Lung (tissue), 12 donors: ENCODE measurements around the gene RIMKLB. TPM values are rescaled to one million over a fixed set of nuclear protein-coding genes. Genes with fewer than 3 reads are reported as not detected.

Experiments
- ATAC-seq: fragments of 200-7000 bp; cut with Tn5 transposase; one replicate; pipeline ENCODE4 v1.9.1; 2020; ENCODE audit warnings: moderate number of reproducible peaks; ENCODE audit not compliant: insufficient read depth, low FRiP score
- DNase-seq, 3 donors: peaks; one replicate each; pipeline ENCODE4 v3.0.0-alpha.2; 2013 to 2017
- H3K27ac ChIP-seq, 2 donors: one replicate each; pipeline ENCODE4 v1.5.1; 2013; ENCODE audit warnings: mild to moderate bottlenecking in 2 of 2, moderate library complexity in 2 of 2, control low read depth in 1 of 2, inconsistent platforms in 1 of 2, low read depth in 1 of 2, low read length in 1 of 2
- H3K27me3 ChIP-seq, 3 donors: one replicate each; pipeline ENCODE4 v1.5.1; 2013; ENCODE audit warnings: low read length in 2 of 3; ENCODE audit not compliant: control insufficient read depth in 3 of 3, insufficient read depth in 3 of 3
- H3K36me3 ChIP-seq, 4 donors: one replicate each; pipeline ENCODE4 v1.5.1; 2013; ENCODE audit warnings: low read length in 4 of 4, mild to moderate bottlenecking in 1 of 4, moderate library complexity in 1 of 4; ENCODE audit not compliant: control insufficient read depth in 4 of 4, insufficient read depth in 4 of 4
- H3K4me1 ChIP-seq, 5 donors: one replicate each; pipeline ENCODE4 v1.5.1; 2013; ENCODE audit warnings: low read length in 5 of 5, mild to moderate bottlenecking in 2 of 5, moderate library complexity in 1 of 5; ENCODE audit not compliant: control insufficient read depth in 5 of 5, insufficient read depth in 5 of 5
- H3K4me3 ChIP-seq: one replicate; pipeline ENCODE4 v1.5.1; 2013; ENCODE audit warnings: mild to moderate bottlenecking, control low read depth, moderate library complexity
- H3K9ac ChIP-seq, 2 donors: one replicate each; pipeline ENCODE4 v1.5.1; 2013; ENCODE audit warnings: low read length in 2 of 2, control low read depth in 1 of 2; ENCODE audit not compliant: insufficient read depth in 1 of 2
- H3K9me3 ChIP-seq, 4 donors: one replicate each; pipeline ENCODE4 v1.5.1; 2013; ENCODE audit warnings: low read length in 3 of 4, mild to moderate bottlenecking in 1 of 4, moderate library complexity in 1 of 4; ENCODE audit not compliant: control insufficient read depth in 4 of 4, insufficient read depth in 3 of 4
- WGBS, 2 donors: extraction: QIAGEN DNeasy Blood & Tissue Kit; methylation state at CpG; one replicate each; pipeline ENCODE4 v1.1.7; 2013; 5-methylcytosine and 5-hydroxymethylcytosine counted together
- polyA plus RNA-seq, 2 donors: library from polyadenylated mRNA; stranded (reverse); fragments of 200-250 nt; gene quantifications; one replicate each; pipeline ENCODE4 v1.2.1, GENCODE V29; 2013
- total RNA-seq, 2 donors: library from RNA; depleted of rRNA in 1 of 2; stranded (reverse); fragments of >200 nt in 1 of 2; gene quantifications; one replicate each; pipeline ENCODE4 v1.2.1, GENCODE V29; 2014 to 2021
- TF ChIP-seq, protein P1 (sequence below): IDR thresholded peaks from 2 replicates; pipeline ENCODE4 v1.5.1; 2012; ENCODE audit warnings: mild to moderate bottlenecking; ENCODE audit errors: control extremely low read depth, extremely low read depth
- donor health status: control.
- donor health status: control.
- donor health status: Bipolar disorder and iron deficiency.
- donor health status: healthy.
- donor health status: DM: yes; HTN: yes; CAD: no.

Gene RIMKLB
- total and polyA plus RNA-seq, 4 donors: 19.9 to 95.1 (median 35.7) TPM

DNA sequence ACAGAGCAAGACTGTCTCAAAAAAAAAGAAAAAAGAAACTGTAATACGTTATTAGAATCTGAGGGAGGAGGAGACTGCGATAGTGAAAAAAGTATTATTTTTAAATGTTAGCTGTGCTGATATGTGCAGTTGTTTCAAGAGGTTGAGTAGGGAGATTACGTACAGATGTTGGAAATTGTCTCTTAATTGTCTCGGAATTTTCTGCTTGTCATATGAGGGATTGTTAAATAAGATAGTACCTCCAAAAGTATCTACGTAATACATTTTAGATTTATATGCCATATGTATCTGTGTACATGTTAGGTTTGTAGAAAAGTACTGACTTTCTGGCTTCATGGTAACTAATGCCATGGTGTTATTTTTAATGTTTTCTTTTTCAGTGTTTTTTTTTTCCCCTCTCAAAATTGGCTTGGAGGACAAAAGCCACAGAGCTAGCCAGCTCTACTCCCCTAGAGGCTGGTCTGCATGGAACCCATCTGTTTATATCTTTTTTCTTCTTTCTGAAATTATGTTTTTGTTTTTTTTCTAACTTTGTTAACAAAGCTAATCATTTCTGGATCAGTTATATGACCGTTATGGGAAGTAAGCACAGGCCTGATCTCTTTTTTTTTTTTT, 3.4 kb downstream of the RIMKLB start:
- WGBS, 2 donors: 84% methylated on average over 6 of the region's 6 CpGs
- Histone ChIP-seq H3K4me3 (no peak overlapping the region), H3K27me3 (no peaks in the 10 kb centered on the region), H3K27ac (no peak overlapping the region), H3K9me3 (no peaks in the 10 kb centered on the region), H3K36me3 (no peaks in the 10 kb centered on the region), H3K4me1 (peaks cover 0 to 39% (median 3%) of the 10 kb centered on the region in 5 donors), H3K9ac (peak overlapping the region in 1 of 2 donors; percentile 23)
- TF ChIP-seq, protein P1, sequence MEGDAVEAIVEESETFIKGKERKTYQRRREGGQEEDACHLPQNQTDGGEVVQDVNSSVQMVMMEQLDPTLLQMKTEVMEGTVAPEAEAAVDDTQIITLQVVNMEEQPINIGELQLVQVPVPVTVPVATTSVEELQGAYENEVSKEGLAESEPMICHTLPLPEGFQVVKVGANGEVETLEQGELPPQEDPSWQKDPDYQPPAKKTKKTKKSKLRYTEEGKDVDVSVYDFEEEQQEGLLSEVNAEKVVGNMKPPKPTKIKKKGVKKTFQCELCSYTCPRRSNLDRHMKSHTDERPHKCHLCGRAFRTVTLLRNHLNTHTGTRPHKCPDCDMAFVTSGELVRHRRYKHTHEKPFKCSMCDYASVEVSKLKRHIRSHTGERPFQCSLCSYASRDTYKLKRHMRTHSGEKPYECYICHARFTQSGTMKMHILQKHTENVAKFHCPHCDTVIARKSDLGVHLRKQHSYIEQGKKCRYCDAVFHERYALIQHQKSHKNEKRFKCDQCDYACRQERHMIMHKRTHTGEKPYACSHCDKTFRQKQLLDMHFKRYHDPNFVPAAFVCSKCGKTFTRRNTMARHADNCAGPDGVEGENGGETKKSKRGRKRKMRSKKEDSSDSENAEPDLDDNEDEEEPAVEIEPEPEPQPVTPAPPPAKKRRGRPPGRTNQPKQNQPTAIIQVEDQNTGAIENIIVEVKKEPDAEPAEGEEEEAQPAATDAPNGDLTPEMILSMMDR: no peak
- DNase-seq (peak in 2 of 3 donors; percentile 57 to 66), ATAC-seq (no peak)

DNA sequence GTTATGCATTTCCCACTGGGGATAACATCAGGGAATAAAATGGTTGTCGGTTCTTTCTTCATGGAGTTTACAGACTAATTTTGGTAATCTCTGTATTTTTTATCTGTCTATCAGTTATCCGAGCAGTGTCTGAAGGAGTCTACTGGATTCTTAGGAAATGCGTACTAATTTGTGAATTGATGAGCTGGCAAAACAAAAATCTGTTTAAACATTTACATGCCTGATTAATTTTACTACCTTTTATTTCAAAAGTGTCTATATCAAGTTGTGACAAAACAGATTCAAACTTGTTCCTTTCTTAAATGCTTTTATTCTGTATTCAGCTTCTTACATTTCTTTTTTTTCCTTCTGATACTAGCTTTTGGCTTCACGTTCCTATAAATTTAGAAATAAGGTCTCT, 4.4 kb downstream of the RIMKLB start:
- no peaks in the 10 kb centered on the region for H3K36me3 ChIP-seq
- no peak overlapping the region for H3K27ac ChIP-seq
- peaks cover 0 to 31% (median 3%) of the 10 kb centered on the region in 5 donors for H3K4me1 ChIP-seq
- ATAC-seq (no peak), DNase-seq (no peak)
- TF ChIP-seq, protein P1: no peak
- H3K4me3 ChIP-seq: no peak overlapping the region
- H3K9ac ChIP-seq: no peak overlapping the region
- no peaks in the 10 kb centered on the region for H3K9me3 ChIP-seq
- WGBS, 2 donors: 86 to 93% methylated on average over 4 of the region's 4 CpGs
- H3K27me3 ChIP-seq: no peaks in the 10 kb centered on the region

DNA sequence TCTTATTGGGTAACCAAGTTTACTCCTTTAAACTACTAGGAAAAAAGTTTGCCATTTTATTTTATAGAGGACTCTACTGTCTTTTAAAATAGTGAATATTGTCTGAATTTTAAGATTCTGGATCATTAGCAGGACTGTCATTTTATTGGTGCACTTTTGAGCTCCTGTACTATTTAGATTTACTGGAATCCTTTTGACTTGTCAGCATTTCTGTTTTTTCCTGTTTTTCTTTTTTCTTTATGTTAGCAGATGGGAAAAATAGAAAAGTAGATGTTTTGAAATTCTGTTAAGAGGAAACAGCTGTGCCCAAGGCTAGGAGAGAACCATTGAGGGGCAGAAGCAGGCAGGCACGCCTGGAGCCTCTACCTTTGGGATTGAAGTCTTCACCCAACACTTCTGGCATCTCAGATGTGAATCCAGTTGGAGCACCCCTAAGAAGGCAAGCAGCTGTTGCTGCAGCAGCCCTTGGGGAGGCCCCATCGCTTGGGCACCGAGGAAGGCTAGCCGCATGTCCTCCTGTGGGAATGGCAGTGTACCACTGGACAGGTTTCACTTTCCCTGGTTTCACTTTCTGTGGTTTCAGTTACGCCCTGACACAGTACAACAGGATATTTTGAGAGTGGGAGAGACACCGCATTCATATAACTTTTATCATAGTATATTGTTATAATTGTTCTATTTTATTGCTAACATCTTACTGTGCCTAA, 11.5 kb downstream of the RIMKLB start:
- TF ChIP-seq, protein P1: no peak
- H3K9ac ChIP-seq: no peak overlapping the region
- ATAC-seq: peak; percentile 85

More for the DNA sequence above, 11.5 kb downstream of the RIMKLB start:
- Histone ChIP-seq H3K4me1 (peaks cover 0 to 15% (median 0%) of the 10 kb centered on the region in 5 donors), H3K27me3 (no peaks in the 10 kb centered on the region), H3K4me3 (peak overlapping the region; percentile 26), H3K27ac (peak overlapping the region in 1 of 2 donors; percentile 72), H3K36me3 (peaks cover 0 to 6% (median 0%) of the 10 kb centered on the region in 4 donors), H3K9me3 (no peaks in the 10 kb centered on the region)
- DNase-seq: no peak
- WGBS, 2 donors: 6 to 30% methylated on average over 6 of the region's 6 CpGs
